Right atrium auricular region (tissue), 2 donors: ENCODE data around the gene SPDYE1. TPM values are rescaled to one million over a fixed set of nuclear protein-coding genes. Genes with fewer than 3 reads are reported as not detected.
"Not testable (repeated sequence)": the region's sequence is repeated elsewhere in the genome, so short reads cannot be mapped to it uniquely, and the experiment has no call there.

Experiments
- DNase-seq: peaks from one replicate; pipeline ENCODE4 v3.0.0-alpha.2; 2019; ENCODE audit warnings: low spot score
- H3K27ac ChIP-seq, 2 donors: fragments of 200-600 bp; sonication (generic); 1 replicate in 1 of 2; 2 replicates in 1 of 2; pipeline ENCODE4 v1.5.1; 2016 to 2019
- H3K27me3 ChIP-seq, 2 donors: fragments of 200-600 bp; sonication (generic); one replicate each; pipeline versions ENCODE4 v1.5.1 to v1.6.0; 2017 to 2019
- H3K36me3 ChIP-seq: fragments of 200-600 bp; sonication (generic); one replicate; pipeline ENCODE4 v1.5.1; 2016
- H3K4me1 ChIP-seq, 2 donors: fragments of 200-600 bp; sonication (generic); one replicate each; pipeline versions ENCODE4 v1.5.1 to v1.6.0; 2017 to 2019
- H3K4me3 ChIP-seq, 2 donors: fragments of 200-600 bp; sonication (generic); 1 replicate in 1 of 2; 2 replicates in 1 of 2; pipeline ENCODE4 v1.5.1; 2017 to 2019; ENCODE audit warnings: mild to moderate bottlenecking in 1 of 2, moderate library complexity in 1 of 2
- H3K9me3 ChIP-seq, 2 donors: fragments of 200-600 bp; sonication (generic); one replicate each; pipeline ENCODE4 v1.5.1; 2019
- CTCF ChIP-seq, 2 donors: fragments of 200-600 bp; sonication (generic); IDR thresholded peaks; one replicate each; pipeline ENCODE4 v1.5.1; 2019; ENCODE audit warnings: antibody characterized with exemption in 2 of 2
- total RNA-seq, 2 donors: library from RNA; depleted of rRNA; stranded (reverse); fragments of >200 nt; gene quantifications; one replicate each; pipeline ENCODE4 v1.1.0, GENCODE V29; 2016

Gene SPDYE1
- total RNA-seq, result not detected

- H3K27me3 ChIP-seq, H3K36me3 ChIP-seq, H3K4me3 ChIP-seq, H3K27ac ChIP-seq, H3K9me3 ChIP-seq, H3K4me1 ChIP-seq, DNase-seq: not testable (repeated sequence)
Measured at GRCh38 chr7:43997532-43997931, at the start of gene SPDYE1. Gene SPDYE1 (plus strand): TSS chr7:43997897. CDS start chr7:43999950, 2,053 bp downstream.

- H3K4me3 ChIP-seq, result no peak overlapping the region
- H3K4me1 ChIP-seq, result no peaks in the 10 kb centered on the region
- H3K36me3 ChIP-seq, result peaks cover 19% of the 10 kb centered on the region
- no peak overlapping the region for H3K27ac ChIP-seq
- H3K9me3 ChIP-seq, result no peaks in the 10 kb centered on the region
- no peak for DNase-seq
- no peak for TF ChIP-seq CTCF (IDR thresholded peaks at IDR 0.05)
- no peaks in the 10 kb centered on the region for H3K27me3 ChIP-seq
Measured at GRCh38 chr7:43952028-43952427, 45.7 kb upstream of the SPDYE1 start.

GRCh38 chr7:43953071-43953470, 44.6 kb upstream of the SPDYE1 start:
- no peaks in the 10 kb centered on the region for H3K9me3 ChIP-seq
- H3K4me1 ChIP-seq, result no peaks in the 10 kb centered on the region
- no peak overlapping the region for H3K27ac ChIP-seq
- no peak overlapping the region for H3K4me3 ChIP-seq
- peaks cover 12% of the 10 kb centered on the region for H3K36me3 ChIP-seq
- TF ChIP-seq CTCF (IDR thresholded peaks at IDR 0.05), result no peak
- no peaks in the 10 kb centered on the region for H3K27me3 ChIP-seq
- no peak for DNase-seq

GRCh38 chr7:43954524-43955228, 43.0 kb upstream of the SPDYE1 start:
- Histone ChIP-seq H3K9me3 (no peaks in the 10 kb centered on the region), H3K27me3 (no peaks in the 10 kb centered on the region)
- DNase-seq, result no peak

GRCh38 chr7:43956027-43956426, 41.7 kb upstream of the SPDYE1 start:
- Histone ChIP-seq H3K27ac (no peak overlapping the region), H3K4me3 (no peak overlapping the region), H3K4me1 (no peaks in the 10 kb centered on the region), H3K36me3 (peaks cover 3% of the 10 kb centered on the region), H3K9me3 (no peaks in the 10 kb centered on the region), H3K27me3 (no peaks in the 10 kb centered on the region)
- no peak for DNase-seq
- TF ChIP-seq CTCF (IDR thresholded peaks at IDR 0.05), result no peak

More at GRCh38 chr7:43954524-43955228, 43.0 kb upstream of the SPDYE1 start:
- no peak overlapping the region for H3K27ac ChIP-seq
- TF ChIP-seq CTCF (IDR thresholded peaks at IDR 0.05), result peak in 1 of 2 donors; percentile 55
- H3K4me1 ChIP-seq, result no peaks in the 10 kb centered on the region
- H3K36me3 ChIP-seq, result peaks cover 12% of the 10 kb centered on the region
- H3K4me3 ChIP-seq, result no peak overlapping the region

- no peak for DNase-seq
- H3K36me3 ChIP-seq, result no peaks in the 10 kb centered on the region
- no peaks in the 10 kb centered on the region for H3K9me3 ChIP-seq
- H3K27me3 ChIP-seq, result no peaks in the 10 kb centered on the region
- H3K4me3 ChIP-seq, result no peak overlapping the region
- H3K27ac ChIP-seq, result no peak overlapping the region
- no peaks in the 10 kb centered on the region for H3K4me1 ChIP-seq
- TF ChIP-seq CTCF (IDR thresholded peaks at IDR 0.05), result no peak
Measured at GRCh38 chr7:43960933-43961332, 36.8 kb upstream of the SPDYE1 start.

GRCh38 chr7:43966392-43966791, 31.3 kb upstream of the SPDYE1 start:
- not testable (repeated sequence) for H3K9me3 ChIP-seq, H3K27me3 ChIP-seq, DNase-seq, H3K27ac ChIP-seq, H3K4me3 ChIP-seq, H3K36me3 ChIP-seq, H3K4me1 ChIP-seq

GRCh38 chr7:43968172-43969040, 29.3 kb upstream of the SPDYE1 start:
- not testable (repeated sequence) for DNase-seq, H3K4me3 ChIP-seq, H3K4me1 ChIP-seq, H3K36me3 ChIP-seq, H3K27me3 ChIP-seq, H3K9me3 ChIP-seq, H3K27ac ChIP-seq

GRCh38 chr7:43969586-43969985, 28.1 kb upstream of the SPDYE1 start:
- not testable (repeated sequence) for DNase-seq, H3K9me3 ChIP-seq, H3K27me3 ChIP-seq, H3K4me1 ChIP-seq, H3K27ac ChIP-seq, H3K4me3 ChIP-seq, H3K36me3 ChIP-seq
